Measurements from ENCODE around the gene PROSER3.

PROSER3 gene

DNA sequence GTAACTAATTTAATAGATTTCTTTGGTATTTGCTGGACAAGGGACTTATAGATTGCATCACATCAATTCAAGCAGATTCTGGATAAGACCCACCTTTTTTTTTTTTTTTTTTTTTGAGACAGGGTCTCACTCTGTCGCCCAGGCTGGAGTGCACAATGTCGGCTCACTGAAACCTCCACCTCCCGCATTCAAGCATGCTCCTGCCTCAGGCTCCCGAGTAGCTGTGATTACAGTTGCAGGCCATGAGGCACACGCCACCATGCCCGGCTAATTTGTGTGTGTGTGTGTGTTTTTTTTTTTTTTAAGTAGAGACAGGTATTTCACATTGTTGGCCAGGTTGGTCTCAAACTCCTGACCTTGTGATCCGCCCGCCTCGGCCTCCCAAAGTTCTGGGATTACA lies 58.9 kb downstream of the PROSER3 start:
- Histone ChIP-seq H3K27me3 (peaks cover 0 to 33% of the 10 kb centered on the region in 2 donors), H3K9me3 (no peaks in the 10 kb centered on the region), H3K36me3 (no peaks in the 10 kb centered on the region), H3K27ac (no peak overlapping the region), H3K4me3 (no peak overlapping the region), H3K4me1 (no peaks in the 10 kb centered on the region)
- TF ChIP-seq, protein P1, sequence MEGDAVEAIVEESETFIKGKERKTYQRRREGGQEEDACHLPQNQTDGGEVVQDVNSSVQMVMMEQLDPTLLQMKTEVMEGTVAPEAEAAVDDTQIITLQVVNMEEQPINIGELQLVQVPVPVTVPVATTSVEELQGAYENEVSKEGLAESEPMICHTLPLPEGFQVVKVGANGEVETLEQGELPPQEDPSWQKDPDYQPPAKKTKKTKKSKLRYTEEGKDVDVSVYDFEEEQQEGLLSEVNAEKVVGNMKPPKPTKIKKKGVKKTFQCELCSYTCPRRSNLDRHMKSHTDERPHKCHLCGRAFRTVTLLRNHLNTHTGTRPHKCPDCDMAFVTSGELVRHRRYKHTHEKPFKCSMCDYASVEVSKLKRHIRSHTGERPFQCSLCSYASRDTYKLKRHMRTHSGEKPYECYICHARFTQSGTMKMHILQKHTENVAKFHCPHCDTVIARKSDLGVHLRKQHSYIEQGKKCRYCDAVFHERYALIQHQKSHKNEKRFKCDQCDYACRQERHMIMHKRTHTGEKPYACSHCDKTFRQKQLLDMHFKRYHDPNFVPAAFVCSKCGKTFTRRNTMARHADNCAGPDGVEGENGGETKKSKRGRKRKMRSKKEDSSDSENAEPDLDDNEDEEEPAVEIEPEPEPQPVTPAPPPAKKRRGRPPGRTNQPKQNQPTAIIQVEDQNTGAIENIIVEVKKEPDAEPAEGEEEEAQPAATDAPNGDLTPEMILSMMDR (IDR thresholded peaks at IDR 0.05) = no peak
- intact Hi-C loops (cut with DNase I; ENCODE audit: low total_unique reads) = no loop called here
- no peak for DNase-seq

DNA sequence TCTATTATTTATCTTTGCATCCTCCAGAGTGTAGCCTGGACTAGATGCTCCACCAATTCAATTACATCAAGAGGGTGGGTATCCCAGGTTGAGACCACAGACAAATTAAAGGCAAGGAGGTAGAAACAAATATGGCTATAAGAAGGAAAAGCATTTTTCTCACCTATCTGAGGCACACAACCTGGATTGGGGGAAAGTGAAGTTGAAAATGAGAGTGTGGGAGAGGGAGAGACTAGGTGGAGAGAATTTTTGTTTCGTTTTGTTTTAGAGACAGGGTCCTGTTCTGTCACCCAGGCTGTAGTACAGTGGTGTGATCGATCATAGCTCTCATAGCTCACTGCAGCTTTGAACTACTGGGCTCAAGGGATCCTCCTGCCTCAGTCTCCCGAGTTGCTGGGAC lies 60.5 kb downstream of the PROSER3 start:
- Histone ChIP-seq H3K4me3 (no peak overlapping the region), H3K27me3 (peaks cover 0 to 33% of the 10 kb centered on the region in 2 donors), H3K4me1 (no peaks in the 10 kb centered on the region), H3K36me3 (no peaks in the 10 kb centered on the region), H3K27ac (no peak overlapping the region), H3K9me3 (no peaks in the 10 kb centered on the region)
- intact Hi-C loops (cut with DNase I; ENCODE audit: low total_unique reads) = no loop called here
- no peak for DNase-seq
- TF ChIP-seq, protein P1 (IDR thresholded peaks at IDR 0.05) = no peak

Measured in tibial artery (tissue), 4 donors.